ENCODE data around the gene ZNF821.

- TF ChIP-seq, protein P1, sequence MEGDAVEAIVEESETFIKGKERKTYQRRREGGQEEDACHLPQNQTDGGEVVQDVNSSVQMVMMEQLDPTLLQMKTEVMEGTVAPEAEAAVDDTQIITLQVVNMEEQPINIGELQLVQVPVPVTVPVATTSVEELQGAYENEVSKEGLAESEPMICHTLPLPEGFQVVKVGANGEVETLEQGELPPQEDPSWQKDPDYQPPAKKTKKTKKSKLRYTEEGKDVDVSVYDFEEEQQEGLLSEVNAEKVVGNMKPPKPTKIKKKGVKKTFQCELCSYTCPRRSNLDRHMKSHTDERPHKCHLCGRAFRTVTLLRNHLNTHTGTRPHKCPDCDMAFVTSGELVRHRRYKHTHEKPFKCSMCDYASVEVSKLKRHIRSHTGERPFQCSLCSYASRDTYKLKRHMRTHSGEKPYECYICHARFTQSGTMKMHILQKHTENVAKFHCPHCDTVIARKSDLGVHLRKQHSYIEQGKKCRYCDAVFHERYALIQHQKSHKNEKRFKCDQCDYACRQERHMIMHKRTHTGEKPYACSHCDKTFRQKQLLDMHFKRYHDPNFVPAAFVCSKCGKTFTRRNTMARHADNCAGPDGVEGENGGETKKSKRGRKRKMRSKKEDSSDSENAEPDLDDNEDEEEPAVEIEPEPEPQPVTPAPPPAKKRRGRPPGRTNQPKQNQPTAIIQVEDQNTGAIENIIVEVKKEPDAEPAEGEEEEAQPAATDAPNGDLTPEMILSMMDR (IDR thresholded peaks at IDR 0.05) = peak; percentile 43
- TF ChIP-seq, protein P2, sequence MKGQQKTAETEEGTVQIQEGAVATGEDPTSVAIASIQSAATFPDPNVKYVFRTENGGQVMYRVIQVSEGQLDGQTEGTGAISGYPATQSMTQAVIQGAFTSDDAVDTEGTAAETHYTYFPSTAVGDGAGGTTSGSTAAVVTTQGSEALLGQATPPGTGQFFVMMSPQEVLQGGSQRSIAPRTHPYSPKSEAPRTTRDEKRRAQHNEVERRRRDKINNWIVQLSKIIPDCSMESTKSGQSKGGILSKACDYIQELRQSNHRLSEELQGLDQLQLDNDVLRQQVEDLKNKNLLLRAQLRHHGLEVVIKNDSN (IDR thresholded peaks at IDR 0.05; ENCODE audit: borderline replicate concordance, low read depth) = no peak
Measured at GRCh38 chr16:71894229-71894920, 10.4 kb upstream of the ZNF821 start.

Measured in SK-N-SH (cell line).